SH-SY5Y (cell line): ENCODE data around the gene DPPA5.

Experiments used
- GATA2 ChIP-seq: IDR thresholded peaks from 2 replicates; pipeline ENCODE4 v1.6.1; 2011; ENCODE audit warnings: mild to moderate bottlenecking, low read depth, low read length
- GATA3 ChIP-seq: IDR thresholded peaks from 2 replicates; pipeline ENCODE4 v1.6.1; 2011; ENCODE audit warnings: low read depth, mild to moderate bottlenecking, low read length, moderate library complexity

DNA sequence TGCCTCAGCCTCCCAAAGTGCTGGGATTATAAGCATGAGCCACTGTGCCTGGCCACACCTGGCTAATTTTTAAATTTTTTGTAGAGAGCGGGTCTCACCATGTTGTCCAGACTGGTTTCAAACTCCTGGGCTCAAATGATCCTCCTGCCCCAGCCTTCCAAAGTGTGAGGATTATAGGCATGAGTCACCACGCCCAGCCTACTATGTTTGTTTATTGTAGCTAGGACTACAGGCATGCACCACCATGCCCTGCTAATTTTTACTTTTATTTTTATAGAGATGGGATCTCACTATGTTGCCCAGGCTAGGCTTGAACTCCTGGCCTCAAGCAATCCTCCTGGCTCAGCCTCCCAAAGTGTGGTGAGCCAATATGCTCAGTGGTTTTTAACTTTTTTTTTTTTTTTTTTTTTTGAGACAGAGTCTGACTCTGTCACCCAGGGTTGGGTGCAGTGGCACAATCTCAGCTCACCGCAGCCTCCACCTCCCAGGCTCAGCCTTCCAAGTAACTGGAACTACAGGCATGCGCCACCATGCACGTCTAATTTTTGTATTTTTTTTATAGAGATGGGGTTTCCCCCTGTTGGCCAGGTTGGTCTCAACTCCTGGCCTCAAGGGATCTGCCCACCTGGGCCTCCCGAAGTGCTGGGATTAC is 28.5 kb upstream of the DPPA5 start:
- TF ChIP-seq GATA2, result no peak
- TF ChIP-seq GATA3, result no peak
